A549 (cell line): ENCODE results near the gene PCYT2.

Experiments
- CEBPB ChIP-seq, 2 experiments: fragments of >200 bp in 1 of 2; sonication (Bioruptor Twin) in 1 of 2; formaldehyde crosslinking in 1 of 2; IDR thresholded peaks; 2 replicates each; pipeline ENCODE4 v1.6.1; 2012 to 2016
- CTCF ChIP-seq: fragments of >200 bp; sonication (Bioruptor Twin); formaldehyde crosslinking; IDR thresholded peaks from 3 replicates; pipeline ENCODE4 v1.5.1; 2016

- TF ChIP-seq CTCF (no peak), CEBPB (IDR thresholded peaks at IDR 0.05) (no peak)
Measured at GRCh38 chr17:81944858-81945257, 33.7 kb upstream of the PCYT2 start.
